Endothelial cell of umbilical vein (primary cell): Measurements from ENCODE around the gene AP1G2.

Experiments
- EZH2 ChIP-seq: IDR thresholded peaks from 2 replicates; pipeline ENCODE4 v1.6.1; 2012; ENCODE audit warnings: borderline replicate concordance, low read depth, mild to moderate bottlenecking, moderate library complexity, low read length, inconsistent platforms; ENCODE audit not compliant: severe bottlenecking
- FOS ChIP-seq: IDR thresholded peaks from 2 replicates; pipeline ENCODE4 v1.6.1; 2011; ENCODE audit warnings: mild to moderate bottlenecking, low read length, moderate library complexity, borderline replicate concordance; ENCODE audit not compliant: insufficient read depth
- GATA2 ChIP-seq: IDR thresholded peaks from 2 replicates; pipeline ENCODE4 v1.7.0; 2011; ENCODE audit warnings: low read depth, mild to moderate bottlenecking, moderate library complexity, mixed read lengths, low read length; ENCODE audit not compliant: insufficient read length, insufficient read depth
- JUN ChIP-seq: IDR thresholded peaks from 2 replicates; pipeline ENCODE4 v1.6.1; 2011; ENCODE audit warnings: borderline replicate concordance, low read depth; ENCODE audit not compliant: insufficient read length, insufficient read depth
- MYC ChIP-seq: IDR thresholded peaks from one replicate; pipeline ENCODE4 v1.6.1; 2011; ENCODE audit warnings: mild to moderate bottlenecking, low read depth, low read length
- POLR2A ChIP-seq: IDR thresholded peaks from 2 replicates; pipeline ENCODE4 v1.6.1; 2012; ENCODE audit warnings: low read depth, mild to moderate bottlenecking, control low read depth, low read length
- POLR2AphosphoS5 ChIP-seq: IDR thresholded peaks from 2 replicates; pipeline ENCODE4 v1.6.1; 2012; ENCODE audit warnings: low read depth, mild to moderate bottlenecking, control low read depth, low read length, moderate library complexity; ENCODE audit not compliant: insufficient read depth
- TF ChIP-seq, protein P1 (sequence below), 2 donors: IDR thresholded peaks; 1 replicate in 1 of 2; 2 replicates in 1 of 2; pipeline ENCODE4 v1.5.1; 2011; ENCODE audit warnings: low read length in 2 of 2, mild to moderate bottlenecking in 2 of 2, moderate library complexity in 2 of 2, control low read depth in 1 of 2, inconsistent platforms in 1 of 2, low read depth in 1 of 2; ENCODE audit not compliant: insufficient read depth in 1 of 2; ENCODE audit errors: extremely low read depth in 1 of 2
- TF ChIP-seq, protein P2 (sequence below): IDR thresholded peaks from 2 replicates; pipeline ENCODE4 v1.6.1; 2011; ENCODE audit not compliant: insufficient read depth, insufficient read length

DNA sequence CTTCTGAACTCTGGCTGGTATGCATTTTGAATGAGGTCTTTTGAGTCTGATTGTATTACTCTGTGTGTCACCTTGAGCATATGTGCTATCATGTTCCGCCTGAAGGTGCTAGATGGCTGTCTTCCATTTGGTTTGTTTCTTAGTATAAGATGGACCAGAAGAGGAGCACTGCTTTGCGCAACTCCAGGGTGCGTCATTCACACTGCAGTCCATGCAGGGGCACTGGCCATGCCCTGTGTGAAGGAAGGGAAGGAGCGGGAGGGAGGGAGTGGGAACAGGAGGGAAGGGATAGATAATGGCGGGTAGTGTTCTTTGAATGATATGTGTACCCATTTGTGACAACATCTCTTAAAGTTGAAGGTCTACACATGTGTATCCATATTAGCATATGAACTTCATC, 24.2 kb downstream of the AP1G2 start:
- TF ChIP-seq, protein P1, sequence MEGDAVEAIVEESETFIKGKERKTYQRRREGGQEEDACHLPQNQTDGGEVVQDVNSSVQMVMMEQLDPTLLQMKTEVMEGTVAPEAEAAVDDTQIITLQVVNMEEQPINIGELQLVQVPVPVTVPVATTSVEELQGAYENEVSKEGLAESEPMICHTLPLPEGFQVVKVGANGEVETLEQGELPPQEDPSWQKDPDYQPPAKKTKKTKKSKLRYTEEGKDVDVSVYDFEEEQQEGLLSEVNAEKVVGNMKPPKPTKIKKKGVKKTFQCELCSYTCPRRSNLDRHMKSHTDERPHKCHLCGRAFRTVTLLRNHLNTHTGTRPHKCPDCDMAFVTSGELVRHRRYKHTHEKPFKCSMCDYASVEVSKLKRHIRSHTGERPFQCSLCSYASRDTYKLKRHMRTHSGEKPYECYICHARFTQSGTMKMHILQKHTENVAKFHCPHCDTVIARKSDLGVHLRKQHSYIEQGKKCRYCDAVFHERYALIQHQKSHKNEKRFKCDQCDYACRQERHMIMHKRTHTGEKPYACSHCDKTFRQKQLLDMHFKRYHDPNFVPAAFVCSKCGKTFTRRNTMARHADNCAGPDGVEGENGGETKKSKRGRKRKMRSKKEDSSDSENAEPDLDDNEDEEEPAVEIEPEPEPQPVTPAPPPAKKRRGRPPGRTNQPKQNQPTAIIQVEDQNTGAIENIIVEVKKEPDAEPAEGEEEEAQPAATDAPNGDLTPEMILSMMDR (IDR thresholded peaks at IDR 0.05; ENCODE audit: extremely low read depth in 1 of 2, insufficient read depth in 1 of 2, low read depth in 1 of 2, low read length in 2 of 2): no peak
- no peak for TF ChIP-seq EZH2
- no peak for TF ChIP-seq POLR2A
- TF ChIP-seq JUN: no peak
- TF ChIP-seq GATA2: no peak
- TF ChIP-seq, protein P2, sequence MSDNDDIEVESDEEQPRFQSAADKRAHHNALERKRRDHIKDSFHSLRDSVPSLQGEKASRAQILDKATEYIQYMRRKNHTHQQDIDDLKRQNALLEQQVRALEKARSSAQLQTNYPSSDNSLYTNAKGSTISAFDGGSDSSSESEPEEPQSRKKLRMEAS: no peak
- TF ChIP-seq POLR2AphosphoS5: no peak
- TF ChIP-seq MYC: no peak
- no peak for TF ChIP-seq FOS
